Body of pancreas (tissue), 4 donors: Measurements from ENCODE around the gene DEDD. TPM values are rescaled to one million over a fixed set of nuclear protein-coding genes. Genes with fewer than 3 reads are reported as not detected.
"Not testable (repeated sequence)": the region's sequence is repeated elsewhere in the genome, so short reads cannot be mapped to it uniquely, and the experiment has no call there.

ENCODE experiments used
- ATAC-seq: fragments of 150-250 bp; one replicate; pipeline ENCODE4 v1.9.1; 2016
- DNase-seq, 4 donors: peaks; one replicate each; pipeline ENCODE4 v3.0.0-alpha.2; 2019
- H3K27ac ChIP-seq, 4 donors: fragments of 200-600 bp; sonication (generic); 1 replicate in 3 of 4; 2 replicates in 1 of 4; pipeline versions ENCODE4 v1.5.1 to v1.6.1; 2016 to 2019; ENCODE audit warnings: mild to moderate bottlenecking in 1 of 4, mixed read lengths in 1 of 4, moderate library complexity in 1 of 4
- H3K27me3 ChIP-seq, 2 donors: fragments of 200-600 bp; sonication (generic); one replicate each; pipeline ENCODE4 v1.6.0; 2016; ENCODE audit warnings: mild to moderate bottlenecking in 1 of 2
- H3K36me3 ChIP-seq, 2 donors: fragments of 200-600 bp; sonication (generic); replicated peaks in 1 of 2; 2 replicates each; pipeline ENCODE4 v1.5.1; 2016; ENCODE audit warnings: low read depth in 2 of 2; ENCODE audit not compliant: insufficient read depth in 1 of 2
- H3K4me1 ChIP-seq: fragments of 200-600 bp; sonication (generic); one replicate; pipeline ENCODE4 v1.6.0; 2016
- H3K4me3 ChIP-seq, 2 donors: fragments of 200-600 bp; sonication (generic); 1 replicate in 1 of 2; 2 replicates in 1 of 2; pipeline ENCODE4 v1.5.1; 2016 to 2019
- H3K9me3 ChIP-seq, 3 donors: fragments of 200-600 bp; sonication (generic); 1 replicate in 2 of 3; 2 replicates in 1 of 3; pipeline ENCODE4 v1.5.1; 2016
- POLR2A ChIP-seq, 3 donors: fragments of 450-650 bp; IDR thresholded peaks; one replicate each; pipeline ENCODE4 v1.6.1; 2016; ENCODE audit warnings: antibody characterized with exemption in 3 of 3, mild to moderate bottlenecking in 2 of 3
- WGBS, 2 donors: methylation state at CpG; one replicate each; pipeline ENCODE4 v1.1.5; 2017; 5-methylcytosine and 5-hydroxymethylcytosine counted together
- intact Hi-C: fragments of 100-400 bp; cut with DNase I; formaldehyde crosslinking; loops from one replicate; pipeline ENCODE4 v1.15.1; 2023
- total RNA-seq, 2 donors: library from RNA; depleted of rRNA; stranded (reverse); fragments of >200 nt; gene quantifications; one replicate each; pipeline ENCODE4 v1.1.0, GENCODE V29; 2016
- TF ChIP-seq, protein P1 (sequence below), 7 experiments: fragments of 450-650 bp in 4 of 7; fragments of 200-600 bp in 3 of 7; sonication (generic) in 3 of 7; IDR thresholded peaks; one replicate each; pipeline ENCODE4 v1.5.1; 2016 to 2019; ENCODE audit warnings: antibody characterized with exemption in 7 of 7

The DEDD gene
- total RNA-seq, 2 donors from 2014 or later = 12.9 to 15.8 TPM

DNA sequence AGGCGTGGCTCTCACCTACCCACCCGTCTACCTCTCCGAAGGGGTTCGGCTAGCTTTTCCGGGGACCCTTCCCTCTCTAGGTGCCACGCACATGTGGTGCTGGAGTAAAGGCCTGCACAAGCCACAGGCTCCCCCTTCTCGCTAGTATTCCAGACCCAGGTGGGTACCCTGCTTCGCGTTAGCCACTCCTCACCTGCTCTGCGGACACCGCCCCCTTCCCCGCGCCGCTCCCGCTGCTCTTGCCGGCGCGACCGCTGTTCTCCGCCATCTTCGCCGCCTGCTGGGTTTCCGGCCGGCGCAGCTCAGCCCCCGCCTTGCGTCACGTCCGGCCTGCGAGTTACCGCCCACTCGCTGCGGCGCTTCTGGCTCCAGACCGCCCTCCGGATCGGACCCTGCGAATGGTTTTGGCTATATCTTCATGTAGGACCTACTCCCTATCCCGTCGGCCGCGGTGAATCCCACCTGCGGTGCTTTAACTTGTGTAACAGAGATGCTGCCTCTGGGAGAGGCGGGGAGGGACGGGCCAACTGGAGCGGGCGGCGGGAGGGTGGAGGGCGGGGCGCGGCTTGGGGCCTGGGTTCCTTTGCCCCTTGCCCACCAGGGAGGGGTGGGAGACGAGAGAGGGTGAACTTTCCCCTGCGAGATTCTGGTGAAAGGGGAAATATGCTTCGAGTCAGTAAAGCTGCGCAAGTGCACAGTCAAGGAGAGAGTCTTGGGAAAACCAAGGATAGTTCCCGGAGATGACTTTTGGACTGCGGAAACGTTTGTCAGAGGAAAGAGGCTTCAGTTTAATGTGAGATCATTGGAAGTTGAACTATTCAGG is 14.5 kb downstream of the DEDD start, which contains the start of the genes NIT1 and PFDN2:
Gene NIT1 (plus strand): TSS at position 347 of the 823 bp plus-strand sequence. CDS start 72 bp downstream, at position 419.
Gene PFDN2 (minus strand): TSS at position 279 of the 823 bp plus-strand sequence. CDS start 11 bp downstream, at position 268.
- H3K4me3 ChIP-seq = peak within 1 kb of the TSS; percentile 83 to 94
- 0% methylated on average over 29 to 58 of the region's 58 CpGs for WGBS, 2 donors
- peak within 1 kb of the TSS; percentile 82 to 96 (median 90) for H3K27ac ChIP-seq
- H3K27me3 ChIP-seq = no peaks in the 10 kb centered on the region
- ATAC-seq (peak; percentile 84), DNase-seq (peak; percentile 82 to 86 (median 84))
- peaks cover 73% of the 10 kb centered on the region for H3K4me1 ChIP-seq
- peak; percentile 71 to 93 (median 90) for TF ChIP-seq POLR2A (IDR thresholded peaks at IDR 0.05)
- TF ChIP-seq, protein P1, sequence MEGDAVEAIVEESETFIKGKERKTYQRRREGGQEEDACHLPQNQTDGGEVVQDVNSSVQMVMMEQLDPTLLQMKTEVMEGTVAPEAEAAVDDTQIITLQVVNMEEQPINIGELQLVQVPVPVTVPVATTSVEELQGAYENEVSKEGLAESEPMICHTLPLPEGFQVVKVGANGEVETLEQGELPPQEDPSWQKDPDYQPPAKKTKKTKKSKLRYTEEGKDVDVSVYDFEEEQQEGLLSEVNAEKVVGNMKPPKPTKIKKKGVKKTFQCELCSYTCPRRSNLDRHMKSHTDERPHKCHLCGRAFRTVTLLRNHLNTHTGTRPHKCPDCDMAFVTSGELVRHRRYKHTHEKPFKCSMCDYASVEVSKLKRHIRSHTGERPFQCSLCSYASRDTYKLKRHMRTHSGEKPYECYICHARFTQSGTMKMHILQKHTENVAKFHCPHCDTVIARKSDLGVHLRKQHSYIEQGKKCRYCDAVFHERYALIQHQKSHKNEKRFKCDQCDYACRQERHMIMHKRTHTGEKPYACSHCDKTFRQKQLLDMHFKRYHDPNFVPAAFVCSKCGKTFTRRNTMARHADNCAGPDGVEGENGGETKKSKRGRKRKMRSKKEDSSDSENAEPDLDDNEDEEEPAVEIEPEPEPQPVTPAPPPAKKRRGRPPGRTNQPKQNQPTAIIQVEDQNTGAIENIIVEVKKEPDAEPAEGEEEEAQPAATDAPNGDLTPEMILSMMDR (IDR thresholded peaks at IDR 0.05) = no peak
- peaks cover 4 to 14% of the 10 kb centered on the region in 2 donors for H3K36me3 ChIP-seq
- H3K9me3 ChIP-seq = no peaks in the 10 kb centered on the region
- intact Hi-C loops = no loop called here

DNA sequence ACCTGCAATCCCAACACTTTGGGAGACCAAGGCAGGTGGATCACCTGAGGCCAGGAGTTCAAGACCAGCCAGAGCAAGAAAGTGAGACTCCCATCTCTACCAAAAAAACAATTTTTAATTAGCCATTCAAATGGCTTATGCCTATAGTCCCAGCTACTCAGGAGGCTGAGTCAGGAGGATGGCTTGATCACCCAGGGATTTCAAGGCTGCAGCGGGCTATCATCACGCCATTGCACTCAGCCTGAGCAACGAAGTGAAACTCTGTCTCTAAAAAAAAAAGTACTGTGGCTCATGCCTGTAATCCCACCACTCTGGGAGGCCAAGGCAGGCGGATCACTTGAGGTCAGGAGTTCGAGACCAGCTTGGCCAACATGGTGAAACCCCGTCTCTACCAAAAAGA is 16.5 kb downstream of the DEDD start:
- WGBS, 2 donors = 87 to 94% methylated on average over 6 of the region's 6 CpGs
- H3K9me3 ChIP-seq, DNase-seq, H3K36me3 ChIP-seq, ATAC-seq, H3K4me3 ChIP-seq, intact Hi-C loops, H3K27ac ChIP-seq, H3K27me3 ChIP-seq: not testable (repeated sequence)
- peaks cover 76% of the 10 kb centered on the region for H3K4me1 ChIP-seq

DNA sequence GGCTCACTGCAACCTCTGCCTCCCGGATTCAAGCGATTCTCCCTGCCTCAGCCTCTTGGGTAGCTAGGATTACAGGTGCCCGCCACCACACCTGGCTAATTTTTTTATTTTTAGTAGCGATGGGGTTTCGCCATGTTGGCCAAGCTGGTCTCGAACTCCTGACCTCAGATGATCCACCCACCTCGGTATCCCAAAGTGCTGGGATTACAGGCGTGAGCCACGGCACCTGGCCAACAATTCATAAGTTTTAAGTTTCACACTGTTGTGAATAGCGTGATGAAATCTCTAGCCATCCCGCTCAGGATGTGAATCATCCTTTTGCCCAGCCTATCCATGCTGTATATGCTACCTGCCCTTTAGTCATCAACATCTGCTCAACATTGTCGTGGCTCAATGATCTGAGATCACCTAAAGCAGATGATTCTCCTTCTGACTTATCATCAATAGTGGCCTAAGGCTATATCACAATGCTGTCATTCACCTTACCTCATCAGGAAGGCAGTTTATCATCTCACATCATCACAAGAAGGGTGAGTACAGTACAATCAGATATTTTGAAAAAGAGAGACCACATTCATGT is 17.2 kb downstream of the DEDD start:
- intact Hi-C loops = no loop called here
- Histone ChIP-seq H3K4me1 (peaks cover 68% of the 10 kb centered on the region), H3K27ac (no peak overlapping the region), H3K9me3 (no peaks in the 10 kb centered on the region), H3K27me3 (no peaks in the 10 kb centered on the region), H3K36me3 (no peaks in the 10 kb centered on the region), H3K4me3 (no peak overlapping the region)
- TF ChIP-seq POLR2A (IDR thresholded peaks at IDR 0.05) = no peak
- TF ChIP-seq, protein P1 (IDR thresholded peaks at IDR 0.05) = no peak
- DNase-seq (no peak), ATAC-seq (no peak)
- 83 to 88% methylated on average over 12 of the region's 12 CpGs for WGBS, 2 donors

DNA sequence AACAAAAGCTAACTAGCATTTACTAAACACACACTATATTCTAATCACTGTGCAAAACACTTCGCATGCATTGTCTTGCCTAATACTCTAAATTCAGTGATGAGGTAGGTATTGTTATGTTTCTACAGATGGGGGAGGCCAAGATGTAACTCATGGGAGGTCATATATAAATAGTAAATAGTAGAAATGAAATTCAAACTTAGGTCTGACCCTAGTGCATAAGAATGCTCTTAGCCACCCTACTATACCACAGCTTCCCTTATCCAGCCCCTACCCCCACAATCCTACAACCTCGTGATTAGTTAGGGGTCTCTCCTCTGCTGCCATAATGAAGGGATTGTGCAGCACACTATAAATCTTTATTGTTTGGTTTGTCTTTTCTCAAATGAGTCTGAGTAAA is 17.9 kb downstream of the DEDD start:
- no peak for ATAC-seq
- Histone ChIP-seq H3K9me3 (no peaks in the 10 kb centered on the region), H3K27ac (no peak overlapping the region), H3K36me3 (no peaks in the 10 kb centered on the region), H3K27me3 (no peaks in the 10 kb centered on the region), H3K4me1 (peaks cover 61% of the 10 kb centered on the region), H3K4me3 (no peak overlapping the region)
- no peak for DNase-seq
- TF ChIP-seq POLR2A (IDR thresholded peaks at IDR 0.05) = no peak
- TF ChIP-seq, protein P1 (IDR thresholded peaks at IDR 0.05) = no peak
- WGBS, 2 donors = 76 to 82% methylated on average over 2 of the region's 2 CpGs
- intact Hi-C loops = no loop called here

DNA sequence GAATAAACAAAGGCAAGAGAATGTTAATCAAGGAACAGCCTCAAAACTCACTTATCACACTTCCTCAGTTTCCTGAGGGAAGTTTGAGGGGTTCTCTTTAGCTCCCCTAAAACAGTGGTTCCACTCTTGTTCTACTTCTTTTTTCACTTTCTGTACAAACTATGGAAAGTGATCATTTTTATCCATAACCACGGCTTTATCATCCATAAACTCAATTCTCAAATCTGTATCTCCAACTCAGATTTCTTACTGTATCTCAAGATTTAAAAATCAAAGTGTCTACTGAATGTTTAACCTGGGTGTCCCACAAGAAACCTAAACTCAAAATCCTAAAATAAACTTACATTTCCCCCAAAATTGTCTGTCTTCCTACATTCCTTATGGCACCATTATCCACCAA is 18.6 kb downstream of the DEDD start:
- 41 to 45% methylated on average over 1 of the region's 1 CpG for WGBS, 2 donors
- ATAC-seq = no peak
- Histone ChIP-seq H3K27ac (no peak overlapping the region), H3K36me3 (no peaks in the 10 kb centered on the region), H3K4me1 (peaks cover 55% of the 10 kb centered on the region), H3K4me3 (no peak overlapping the region), H3K27me3 (no peaks in the 10 kb centered on the region), H3K9me3 (no peaks in the 10 kb centered on the region)
- no peak for DNase-seq
- TF ChIP-seq, protein P1 (IDR thresholded peaks at IDR 0.05) = no peak
- TF ChIP-seq POLR2A (IDR thresholded peaks at IDR 0.05) = no peak
- intact Hi-C loops = no loop called here
